Spinal cord (tissue), 10 donors: Measurements from ENCODE around the gene COMTD1. TPM values are rescaled to one million over a fixed set of nuclear protein-coding genes. Genes with fewer than 3 reads are reported as not detected.

Source experiments
- DNase-seq, 6 donors: peaks; one replicate each; pipeline versions ENCODE4 v3.0.0 to v3.0.0-alpha.2; 2013 to 2015; ENCODE audit warnings: low spot score in 6 of 6, low read depth in 4 of 6
- H3K27ac ChIP-seq: one replicate; pipeline ENCODE4 v1.5.1; 2013; ENCODE audit warnings: low read depth, low read length, control low read depth
- H3K27me3 ChIP-seq: one replicate; pipeline ENCODE4 v1.6.1; 2013; ENCODE audit warnings: low read length; ENCODE audit not compliant: control insufficient read depth, insufficient read depth
- H3K36me3 ChIP-seq: one replicate; pipeline ENCODE4 v1.6.1; 2013; ENCODE audit warnings: low read length; ENCODE audit not compliant: control insufficient read depth, insufficient read depth
- H3K4me1 ChIP-seq: one replicate; pipeline ENCODE4 v1.6.1; 2013; ENCODE audit warnings: low read length; ENCODE audit not compliant: control insufficient read depth, insufficient read depth
- H3K4me3 ChIP-seq: one replicate; pipeline ENCODE4 v1.5.1; 2013; ENCODE audit warnings: low read depth, low read length, control low read depth
- H3K9me3 ChIP-seq: one replicate; pipeline ENCODE4 v1.6.1; 2013; ENCODE audit warnings: low read length; ENCODE audit not compliant: control insufficient read depth, insufficient read depth
- WGBS: methylation state at CpG from one replicate; pipeline ENCODE4 v1.1.5; 2013; ENCODE audit warnings: missing lambda C conversion rate; ENCODE audit not compliant: insufficient coverage; 5-methylcytosine and 5-hydroxymethylcytosine counted together
- polyA plus RNA-seq, 2 donors: library from polyadenylated mRNA; unstranded; fragments of 120-200 nt; gene quantifications; one replicate each; pipeline ENCODE4 v1.2.1, GENCODE V29; 2013; ENCODE audit not compliant: insufficient read length in 2 of 2
- small RNA-seq: library from RNA; depleted of rRNA; stranded (forward); fragments of <200 nt; gene quantifications from one replicate; pipeline ENCODE3, GENCODE V24; 2014; ENCODE audit warnings: low replicate concordance
- total RNA-seq, 2 donors: library from RNA; depleted of rRNA in 1 of 2; stranded (reverse); fragments of 120-200 nt in 1 of 2; fragments of >200 nt in 1 of 2; gene quantifications; one replicate each; pipeline versions ENCODE4 v1.2.3 to v1.2.4, GENCODE V29; 2013 to 2014
- donor health status: healthy.

Gene COMTD1
- total and polyA plus RNA-seq, 4 donors: 6.8 to 37.4 (median 23.4) TPM

GRCh38 chr10:75187961-75188426, 47.8 kb downstream of the COMTD1 start:
- no peaks in the 10 kb centered on the region for H3K9me3 ChIP-seq
- no peak overlapping the region for H3K4me3 ChIP-seq
- H3K27ac ChIP-seq: no peak overlapping the region
- 100% methylated on average over 2 of the region's 3 CpGs for WGBS
- no peaks in the 10 kb centered on the region for H3K27me3 ChIP-seq
- peaks cover 5% of the 10 kb centered on the region for H3K36me3 ChIP-seq
- H3K4me1 ChIP-seq: no peaks in the 10 kb centered on the region
- peak in 2 of 6 donors; percentile 29 to 63 for DNase-seq

GRCh38 chr10:75186310-75186709, 49.4 kb downstream of the COMTD1 start:
- Histone ChIP-seq H3K4me1 (no peaks in the 10 kb centered on the region), H3K27me3 (no peaks in the 10 kb centered on the region), H3K9me3 (no peaks in the 10 kb centered on the region), H3K36me3 (no peaks in the 10 kb centered on the region), H3K4me3 (no peak overlapping the region), H3K27ac (no peak overlapping the region)
- DNase-seq: no peak
- no CpG with 5 or more reads among the region's 4 CpGs for WGBS

Small RNA genes lying within 50 kb of the gene (small RNA-seq; reads per million reads assigned to genes)
- not detected for gene HMGA1P5
- not detected for gene RPL39P25

Other genes with a start within 250 kb of the COMTD1 start
- 10 to 100 TPM; 38.7 to 91.7 TPM for gene SAMD8, start 124.3 kb downstream of the COMTD1 start, total RNA-seq
- 10 to 100 TPM; 36.1 to 52.2 TPM for gene SAMD8, start 124.3 kb downstream of the COMTD1 start, polyA plus RNA-seq
- 100 to 1,000 TPM; 119 to 136 TPM for gene VDAC2, start 25.2 kb downstream of the COMTD1 start, total RNA-seq
- 100 to 1,000 TPM; 226 to 229 TPM for gene VDAC2, start 25.2 kb downstream of the COMTD1 start, polyA plus RNA-seq
- 1 to 10 TPM; 6.4 to 9.6 TPM for gene ZNF503, start 165.8 kb upstream of the COMTD1 start, total RNA-seq
- 10 to 100 TPM; 31.5 to 32.2 TPM for gene ZNF503, start 165.8 kb upstream of the COMTD1 start, polyA plus RNA-seq
- 1 to 10 TPM; 5.6 to 9.9 TPM for gene LRMDA, start 195.7 kb upstream of the COMTD1 start, total RNA-seq
- gene LRMDA, start 195.7 kb upstream of the COMTD1 start, polyA plus RNA-seq: 1 to 10 TPM; 6.4 to 8.0 TPM